ENCODE results near the gene ILDR2. TPM values are rescaled to one million over a fixed set of nuclear protein-coding genes. Genes with fewer than 3 reads are reported as not detected.

The ILDR2 gene
- total and polyA plus RNA-seq, 9 of the 15 experiments (the other 6 are each of a cell fraction or from before 2014, with no cell fraction given) = 0.03 to 0.31 (median 0.18) TPM; not detected in 2

- TF ChIP-seq E2F6 (IDR thresholded peaks at IDR 0.05; ENCODE audit: borderline replicate concordance in 1 of 2, extremely low read depth in 1 of 2, insufficient read depth in 1 of 2, insufficient read length in 1 of 2, low read depth in 1 of 2, low read length in 1 of 2, poor library complexity in 1 of 2, severe bottlenecking in 1 of 2) (no peak), CGGBP1 (CRISPR knock-in tag; IDR thresholded peaks at IDR 0.05) (no peak), ZNF143 (CRISPR knock-in tag; IDR thresholded peaks at IDR 0.05) (no peak), TEAD4 (IDR thresholded peaks at IDR 0.05; ENCODE audit: low read length) (no peak), TEAD4 (CRISPR knock-in tag; IDR thresholded peaks at IDR 0.05; ENCODE audit: borderline replicate concordance) (no peak), SMARCA4 (IDR thresholded peaks at IDR 0.05) (no peak), ETV6 (IDR thresholded peaks at IDR 0.05; ENCODE audit: borderline replicate concordance in 1 of 2, low read depth in 2 of 2, low read length in 1 of 2) (no peak), ETV6 (CRISPR knock-in tag; IDR thresholded peaks at IDR 0.05; ENCODE audit: borderline replicate concordance) (no peak), ZNF197 (CRISPR knock-in tag; IDR thresholded peaks at IDR 0.05; ENCODE audit: low read depth) (no peak), TRIM24 (IDR thresholded peaks at IDR 0.05) (no peak)
Observed at GRCh38 chr1:166905136-166905535, 70.2 kb downstream of the ILDR2 start (continued).

- in situ Hi-C loops (cut with MboI) (no loop called here), intact Hi-C loops (cut with micrococcal nuclease) (no loop called here)
- WGBS (ENCODE audit: insufficient coverage, low coverage, missing lambda C conversion rate) = 0% methylated on average over 1 of the region's 1 CpG
- H3K4me1 ChIP-seq (replicated peaks in 1 of 2; ENCODE audit: control insufficient read depth in 2 of 2, insufficient read depth in 2 of 2, low read length in 2 of 2) = peaks cover 0 to 11% of the 10 kb centered on the region in 2 experiments; a peak in 2 of 5 replicates
- H3K9me3 ChIP-seq (replicated peaks; ENCODE audit: control insufficient read depth, insufficient read depth, low read depth, low read length) = no peaks in the 10 kb centered on the region
- H3K27me3 ChIP-seq (ENCODE audit: control insufficient read depth in 2 of 2, insufficient read depth in 2 of 2, low read length in 2 of 2) = no peaks in the 10 kb centered on the region; a peak in 1 of 5 replicates
- H3K9ac ChIP-seq (ENCODE audit: insufficient read depth in 1 of 2, low read depth in 2 of 2, low read length in 2 of 2) = no peak overlapping the region
- ATAC-seq (peak; percentile 80), DNase-seq (ENCODE audit: extremely low read depth in 1 of 4, low spot score in 3 of 4) (peak in 2 of 4 experiments; percentile 23 to 54), FAIRE-seq (no peak)
- peak overlapping the region; percentile 8; the same call in 1 of the 3 replicates for H3K27ac ChIP-seq (ENCODE audit: extremely low read depth, low read depth, low read length)
- H2AFZ ChIP-seq (ENCODE audit: low read depth, low read length) = peak overlapping the region; percentile 7; the same call in 1 of the 2 replicates
- CTCF ChIA-PET (ENCODE audit: low intra/inter-chr PET ratio) = no interaction called here
- peak overlapping the region; percentile 27; the same call in 1 of the 2 replicates for H3K4me2 ChIP-seq (ENCODE audit: insufficient read depth, low read length)
- no peaks in the 10 kb centered on the region for H3K9me1 ChIP-seq (ENCODE audit: control insufficient read depth, insufficient read depth, low read length)
- no peaks in the 10 kb centered on the region for H3K79me2 ChIP-seq (ENCODE audit: control insufficient read depth, insufficient read depth, low read length)
- H4K20me1 ChIP-seq (replicated peaks; ENCODE audit: control insufficient read depth, insufficient read depth, low read length) = no peaks in the 10 kb centered on the region
- no TSS peak for BruUV-seq (replicated peaks)
- H3K36me3 ChIP-seq (ENCODE audit: control insufficient read depth, insufficient read depth, low read length) = no peaks in the 10 kb centered on the region
- POLR2A ChIA-PET = no interaction called here
- H3K4me3 ChIP-seq = no peak overlapping the region
- TF ChIP-seq TRIM24 (IDR thresholded peaks at IDR 0.05) (peak in 1 of 2 experiments; percentile 44; a peak in 1 of 4 replicates), ATF4 (CRISPR knock-in tag; IDR thresholded peaks at IDR 0.05) (no peak), ATF7 (IDR thresholded peaks at IDR 0.05) (peak; percentile 66; the same call in 1 of the 2 replicates), TAL1 (IDR thresholded peaks at IDR 0.05) (peak; percentile 64)
Observed at GRCh38 chr1:166903232-166903631, 72.1 kb downstream of the ILDR2 start.

All from K562 (cell line).